Mucosa of descending colon (tissue), 3 donors: Measurements from ENCODE around the gene HACE1. TPM values are rescaled to one million over a fixed set of nuclear protein-coding genes. Genes with fewer than 3 reads are reported as not detected.

ENCODE experiments used
- ATAC-seq: fragments of 200-7000 bp; cut with Tn5 transposase; one replicate; pipeline ENCODE4 v1.9.1; 2020; ENCODE audit warnings: mild to moderate bottlenecking, moderate library complexity
- DNase-seq, 3 donors: peaks; one replicate each; pipeline ENCODE4 v3.0.0-alpha.2; 2020
- H3K36me3 ChIP-seq: fragments of 200-600 bp; one replicate; pipeline ENCODE4 v1.8.0; 2021; ENCODE audit warnings: low read depth, mild to moderate bottlenecking
- H3K4me1 ChIP-seq: fragments of 200-600 bp; one replicate; pipeline ENCODE4 v1.8.0; 2021; ENCODE audit warnings: low read depth, mild to moderate bottlenecking
- H3K4me3 ChIP-seq: fragments of 200-600 bp; one replicate; pipeline ENCODE4 v1.8.0; 2021; ENCODE audit warnings: mild to moderate bottlenecking
- H3K9me3 ChIP-seq: fragments of 200-600 bp; one replicate; pipeline ENCODE4 v1.8.0; 2021; ENCODE audit warnings: mild to moderate bottlenecking
- intact Hi-C, 2 donors: fragments of 100-400 bp; cut with DNase I in 1 of 2; cut with micrococcal nuclease in 1 of 2; formaldehyde crosslinking; loops; one replicate each; pipeline versions ENCODE4 v1.11.0 to v1.11.1; 2022; cut with DNase I, micrococcal nuclease
- total RNA-seq, 3 donors: library from RNA; stranded (reverse); fragmentation: NEBNext Ultra II Directional in 2 of 3; extraction: Animal tissue kit (Norgen Biotek cat#: 25700) in 2 of 3; gene quantifications; one replicate each; pipeline versions ENCODE4 v1.2.1 to v1.2.4, GENCODE V29; 2021 to 2023
- TF ChIP-seq, protein P1 (sequence below): fragments of 200-600 bp; IDR thresholded peaks from one replicate; pipeline ENCODE4 v1.8.0; 2022; ENCODE audit warnings: antibody characterized with exemption, mild to moderate bottlenecking
- donor health status: DM: no; HTN: no; CAD: no; lungs with moderate emphysema.
- donor health status: DM: no; HTN: no; CAD: no.
- donor health status: DM: no; HTN: yes; CAD: no.

Gene HACE1
- total RNA-seq, 3 donors from 2014 or later: 4.2 to 13.8 (median 7.9) TPM

DNA sequence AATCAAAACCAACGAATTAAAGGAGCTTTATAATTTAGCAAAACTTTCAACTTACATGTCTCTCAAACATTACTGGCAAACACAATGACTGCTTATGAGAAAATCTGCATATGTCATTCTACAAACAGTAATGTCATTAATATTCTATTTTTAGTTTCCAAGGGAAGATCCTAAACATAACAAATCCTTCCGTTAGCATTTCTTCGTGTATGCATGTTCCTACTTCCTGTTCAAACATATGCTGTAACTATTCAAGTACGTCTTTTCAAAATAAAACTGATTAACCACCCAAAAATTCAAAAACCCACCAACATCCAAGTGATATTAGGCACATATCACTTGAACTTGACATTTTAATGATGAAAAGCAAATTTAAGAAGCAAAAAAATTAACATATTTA lies 131.3 kb downstream of the HACE1 start:
- DNase-seq: no peak
- ATAC-seq: no peak
- TF ChIP-seq, protein P1, sequence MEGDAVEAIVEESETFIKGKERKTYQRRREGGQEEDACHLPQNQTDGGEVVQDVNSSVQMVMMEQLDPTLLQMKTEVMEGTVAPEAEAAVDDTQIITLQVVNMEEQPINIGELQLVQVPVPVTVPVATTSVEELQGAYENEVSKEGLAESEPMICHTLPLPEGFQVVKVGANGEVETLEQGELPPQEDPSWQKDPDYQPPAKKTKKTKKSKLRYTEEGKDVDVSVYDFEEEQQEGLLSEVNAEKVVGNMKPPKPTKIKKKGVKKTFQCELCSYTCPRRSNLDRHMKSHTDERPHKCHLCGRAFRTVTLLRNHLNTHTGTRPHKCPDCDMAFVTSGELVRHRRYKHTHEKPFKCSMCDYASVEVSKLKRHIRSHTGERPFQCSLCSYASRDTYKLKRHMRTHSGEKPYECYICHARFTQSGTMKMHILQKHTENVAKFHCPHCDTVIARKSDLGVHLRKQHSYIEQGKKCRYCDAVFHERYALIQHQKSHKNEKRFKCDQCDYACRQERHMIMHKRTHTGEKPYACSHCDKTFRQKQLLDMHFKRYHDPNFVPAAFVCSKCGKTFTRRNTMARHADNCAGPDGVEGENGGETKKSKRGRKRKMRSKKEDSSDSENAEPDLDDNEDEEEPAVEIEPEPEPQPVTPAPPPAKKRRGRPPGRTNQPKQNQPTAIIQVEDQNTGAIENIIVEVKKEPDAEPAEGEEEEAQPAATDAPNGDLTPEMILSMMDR: no peak
- no peaks in the 10 kb centered on the region for H3K36me3 ChIP-seq
- no peak overlapping the region for H3K4me3 ChIP-seq
- no peaks in the 10 kb centered on the region for H3K4me1 ChIP-seq
- intact Hi-C loops: no loop called here
- no peaks in the 10 kb centered on the region for H3K9me3 ChIP-seq

DNA sequence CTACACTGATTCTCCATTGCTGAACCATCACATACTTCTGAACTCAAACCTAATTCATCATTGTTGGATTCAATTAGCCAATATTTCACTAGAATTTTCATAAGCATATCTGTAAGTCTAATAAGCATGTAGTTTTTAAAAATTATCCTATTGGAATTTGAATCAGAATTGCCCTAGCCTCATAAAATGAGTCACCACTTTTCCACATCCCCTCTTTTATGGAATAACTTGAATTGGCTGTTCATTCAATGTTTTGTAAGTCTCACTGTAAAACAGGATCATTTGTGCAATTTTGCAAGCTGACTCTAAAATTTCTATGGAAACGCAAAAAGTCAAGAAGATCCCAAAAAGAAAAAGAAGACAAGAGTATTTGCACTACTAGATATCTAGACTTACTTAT lies 141.0 kb downstream of the HACE1 start:
- H3K9me3 ChIP-seq: no peaks in the 10 kb centered on the region
- H3K36me3 ChIP-seq: no peaks in the 10 kb centered on the region
- no peak overlapping the region for H3K4me3 ChIP-seq
- no peaks in the 10 kb centered on the region for H3K4me1 ChIP-seq
- ATAC-seq (no peak), DNase-seq (no peak)
- intact Hi-C loops: no loop called here
- TF ChIP-seq, protein P1: no peak

DNA sequence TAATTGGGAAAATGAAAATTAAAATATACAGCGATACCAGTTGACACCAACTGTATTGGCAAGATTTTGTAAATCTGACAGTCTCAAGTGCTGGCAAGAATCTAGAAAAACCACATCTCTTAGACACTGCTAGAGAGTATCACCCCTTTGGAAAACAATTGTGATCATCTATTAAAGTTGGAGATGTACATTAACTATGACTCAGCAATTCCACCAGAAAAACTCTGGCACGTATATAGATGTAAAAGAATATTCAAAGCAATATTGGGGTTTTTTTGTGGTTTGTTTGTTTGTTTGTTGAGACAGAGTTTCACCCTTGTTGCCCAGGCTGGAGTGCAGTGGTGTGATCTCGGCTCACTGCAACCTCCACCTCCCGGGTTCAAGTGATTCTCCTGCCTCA lies 142.9 kb downstream of the HACE1 start:
- TF ChIP-seq, protein P1: no peak
- DNase-seq (no peak), ATAC-seq (no peak)
- Histone ChIP-seq H3K9me3 (no peaks in the 10 kb centered on the region), H3K4me3 (no peak overlapping the region), H3K36me3 (no peaks in the 10 kb centered on the region), H3K4me1 (no peaks in the 10 kb centered on the region)
- intact Hi-C loops: no loop called here

DNA sequence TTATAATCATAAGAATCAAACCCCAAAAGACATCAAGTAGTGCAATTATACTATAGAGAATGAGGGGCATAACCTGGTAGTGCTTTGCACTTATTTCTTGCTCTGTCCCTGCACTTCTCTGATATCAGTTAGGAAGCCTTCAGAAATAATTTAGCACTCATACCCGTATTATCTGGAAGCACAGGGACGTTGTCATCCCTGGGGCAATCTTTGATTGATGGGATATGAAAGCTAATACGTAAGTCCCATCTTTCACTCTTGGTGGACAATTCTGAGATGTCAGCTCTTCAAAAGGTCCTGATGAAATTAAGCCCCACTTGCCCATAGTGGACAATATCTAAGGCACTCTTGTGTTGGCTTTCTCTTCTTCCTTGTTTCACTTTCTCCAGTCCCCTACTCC lies 144.9 kb downstream of the HACE1 start:
- TF ChIP-seq, protein P1: no peak
- H3K4me3 ChIP-seq: no peak overlapping the region
- H3K4me1 ChIP-seq: no peaks in the 10 kb centered on the region
- DNase-seq: no peak
- no peaks in the 10 kb centered on the region for H3K36me3 ChIP-seq
- H3K9me3 ChIP-seq: no peaks in the 10 kb centered on the region
- no peak for ATAC-seq
- intact Hi-C loops: no loop called here

DNA sequence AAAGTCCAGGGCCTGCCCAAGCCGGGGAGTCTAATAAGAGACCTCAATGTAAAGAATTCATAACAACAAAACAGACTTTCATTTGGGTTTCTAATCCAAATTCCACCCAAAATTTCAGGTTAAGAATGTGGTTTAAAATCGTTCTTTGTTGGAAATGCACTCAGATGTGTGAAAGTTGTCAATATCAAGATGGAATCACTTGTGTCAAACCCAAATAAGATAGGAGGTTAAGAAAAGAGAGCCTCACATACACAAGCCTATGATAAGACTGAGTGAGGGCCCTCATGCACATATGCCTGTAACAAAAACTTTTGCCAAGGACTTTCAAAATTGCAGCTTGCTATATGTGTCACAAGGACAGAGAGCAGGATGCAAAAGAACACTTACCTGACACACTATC lies 145.7 kb downstream of the HACE1 start:
- no peaks in the 10 kb centered on the region for H3K4me1 ChIP-seq
- no peak for ATAC-seq
- H3K9me3 ChIP-seq: no peaks in the 10 kb centered on the region
- TF ChIP-seq, protein P1: no peak
- intact Hi-C loops: no loop called here
- no peak overlapping the region for H3K4me3 ChIP-seq
- no peak for DNase-seq
- H3K36me3 ChIP-seq: no peaks in the 10 kb centered on the region

DNA sequence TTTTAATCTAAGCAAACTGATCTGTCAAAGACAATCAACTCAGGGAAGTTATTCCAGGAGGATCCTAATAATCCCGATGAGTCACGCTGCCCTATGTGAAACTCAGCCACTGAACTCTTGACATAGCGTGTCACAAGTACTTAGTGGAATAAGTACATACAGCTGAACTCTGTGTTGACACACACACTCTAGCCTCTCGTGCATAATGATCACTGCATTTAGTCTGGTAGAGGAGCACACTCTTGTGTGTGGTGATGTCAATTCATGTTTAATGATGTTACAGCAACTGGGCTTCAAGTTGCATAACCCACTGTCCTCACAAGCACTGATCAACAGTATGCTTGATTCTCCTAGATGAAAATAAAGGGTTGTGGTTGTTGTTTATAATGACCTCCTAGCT lies 148.3 kb downstream of the HACE1 start:
- Histone ChIP-seq H3K9me3 (no peaks in the 10 kb centered on the region), H3K4me1 (no peaks in the 10 kb centered on the region), H3K4me3 (no peak overlapping the region), H3K36me3 (no peaks in the 10 kb centered on the region)
- ATAC-seq: peak; percentile 51
- TF ChIP-seq, protein P1: no peak
- DNase-seq: peak in 1 of 3 donors; percentile 4
- intact Hi-C loops: no loop called here
